ENCODE data around the gene FAM237A. TPM values are rescaled to one million over a fixed set of nuclear protein-coding genes. Genes with fewer than 3 reads are reported as not detected.

The FAM237A gene
- total RNA-seq, 4 donors from 2014 or later, result not detected

GRCh38 chr2:206635015-206635414 lies 7.3 kb upstream of the FAM237A start:
- no peak for DNase-seq
- H3K27ac ChIP-seq, result no peak overlapping the region
- 67 to 76% methylated on average over 1 of the region's 1 CpG for WGBS, 2 donors (ENCODE audit: low coverage in 1 of 2)
- no peaks in the 10 kb centered on the region for H3K27me3 ChIP-seq
- H3K4me3 ChIP-seq, result no peak overlapping the region
- in situ Hi-C loops (cut with MboI; ENCODE audit: low pct_ligation_motif_present in 1 of 4, low pct_unique_long_range_greater_than_20kb in 1 of 4, low sequenced_read_pairs in 3 of 4), result no loop called here
- no peak for TF ChIP-seq CTCF (IDR thresholded peaks at IDR 0.05)
- TF ChIP-seq EP300 (IDR thresholded peaks at IDR 0.05; ENCODE audit: low read depth), result no peak
- TF ChIP-seq POLR2A (IDR thresholded peaks at IDR 0.05), result no peak
- no peak for TF ChIP-seq POLR2AphosphoS5 (IDR thresholded peaks at IDR 0.05)
- no peaks in the 10 kb centered on the region for H3K9me3 ChIP-seq
- intact Hi-C loops (cut with DNase I; ENCODE audit: low total_unique reads), result no loop called here
- no peaks in the 10 kb centered on the region for H3K4me1 ChIP-seq
- H3K36me3 ChIP-seq, result no peaks in the 10 kb centered on the region

GRCh38 chr2:206639636-206640035 lies 2.7 kb upstream of the FAM237A start:
- intact Hi-C loops (cut with DNase I; ENCODE audit: low total_unique reads) (no loop called here), in situ Hi-C loops (cut with MboI; ENCODE audit: low pct_ligation_motif_present in 1 of 4, low pct_unique_long_range_greater_than_20kb in 1 of 4, low sequenced_read_pairs in 3 of 4) (no loop called here)
- Histone ChIP-seq H3K4me1 (no peaks in the 10 kb centered on the region), H3K9me3 (no peaks in the 10 kb centered on the region), H3K27ac (no peak overlapping the region), H3K36me3 (no peaks in the 10 kb centered on the region), H3K27me3 (peaks cover 25% of the 10 kb centered on the region), H3K4me3 (no peak overlapping the region)
- no peak for DNase-seq
- no peak for TF ChIP-seq CTCF (IDR thresholded peaks at IDR 0.05)
- TF ChIP-seq POLR2A (IDR thresholded peaks at IDR 0.05), result no peak
- TF ChIP-seq EP300 (IDR thresholded peaks at IDR 0.05; ENCODE audit: low read depth), result no peak
- TF ChIP-seq POLR2AphosphoS5 (IDR thresholded peaks at IDR 0.05), result no peak
- WGBS, 2 donors (ENCODE audit: low coverage in 1 of 2), result 19 to 21% methylated on average over 2 of the region's 2 CpGs

- TF ChIP-seq POLR2AphosphoS5 (IDR thresholded peaks at IDR 0.05) (no peak), EP300 (IDR thresholded peaks at IDR 0.05; ENCODE audit: low read depth) (no peak), CTCF (IDR thresholded peaks at IDR 0.05) (no peak), POLR2A (IDR thresholded peaks at IDR 0.05) (no peak)
- WGBS, 2 donors (ENCODE audit: low coverage in 1 of 2), result 52% methylated on average over 3 of the region's 3 CpGs; no CpG with 5 or more reads in 1 of the 2 donors
- Histone ChIP-seq H3K36me3 (no peaks in the 10 kb centered on the region), H3K4me1 (no peaks in the 10 kb centered on the region), H3K4me3 (no peak overlapping the region), H3K27me3 (peaks cover 25% of the 10 kb centered on the region), H3K27ac (no peak overlapping the region), H3K9me3 (no peaks in the 10 kb centered on the region)
- in situ Hi-C loops (cut with MboI; ENCODE audit: low pct_ligation_motif_present in 1 of 4, low pct_unique_long_range_greater_than_20kb in 1 of 4, low sequenced_read_pairs in 3 of 4), result no loop called here
- intact Hi-C loops (cut with DNase I; ENCODE audit: low total_unique reads), result no loop called here
- DNase-seq, result no peak
Observed at GRCh38 chr2:206641226-206641625, 1.1 kb upstream of the FAM237A start.

- no peaks in the 10 kb centered on the region for H3K9me3 ChIP-seq
- H3K4me3 ChIP-seq, result no peak overlapping the region
- H3K36me3 ChIP-seq, result no peaks in the 10 kb centered on the region
- TF ChIP-seq POLR2A (IDR thresholded peaks at IDR 0.05) (no peak), CTCF (IDR thresholded peaks at IDR 0.05) (no peak), EP300 (IDR thresholded peaks at IDR 0.05; ENCODE audit: low read depth) (no peak), POLR2AphosphoS5 (IDR thresholded peaks at IDR 0.05) (no peak)
- DNase-seq, result no peak
- in situ Hi-C loops (cut with MboI; ENCODE audit: low pct_ligation_motif_present in 1 of 4, low pct_unique_long_range_greater_than_20kb in 1 of 4, low sequenced_read_pairs in 3 of 4), result no loop called here
- H3K27me3 ChIP-seq, result peaks cover 3% of the 10 kb centered on the region
- no peak overlapping the region for H3K27ac ChIP-seq
- intact Hi-C loops (cut with DNase I; ENCODE audit: low total_unique reads), result no loop called here
- 67 to 75% methylated on average over 1 of the region's 1 CpG for WGBS, 2 donors (ENCODE audit: low coverage in 1 of 2)
- no peaks in the 10 kb centered on the region for H3K4me1 ChIP-seq
Observed at GRCh38 chr2:206647985-206648384, 5.7 kb downstream of the FAM237A start.

Data from transverse colon (tissue), 4 donors.